MM.1S (cell line): ENCODE results near the gene B4GALNT3.

Experiments
- DNase-seq: peaks from one replicate; pipeline ENCODE4 v3.0.0-alpha.2; 2015
- H2AFZ ChIP-seq: fragments of 300-600 bp; sonication (generic); 2 replicates; pipeline ENCODE4 v1.6.0; 2016; ENCODE audit warnings: antibody characterized with exemption, low read length
- H3F3A ChIP-seq: fragments of 300-600 bp; sonication (generic); 2 replicates; pipeline ENCODE4 v1.6.1; 2016; ENCODE audit warnings: mild to moderate bottlenecking, antibody characterized with exemption, low read length, moderate library complexity, mixed read lengths; ENCODE audit not compliant: insufficient read depth
- H3K27ac ChIP-seq: fragments of 300-600 bp; sonication (generic); 2 replicates; pipeline ENCODE4 v1.5.1; 2016; ENCODE audit warnings: mild to moderate bottlenecking, low read length
- H3K27me3 ChIP-seq: fragments of 300-600 bp; sonication (generic); replicated peaks from 2 replicates; pipeline ENCODE4 v1.6.0; 2016; ENCODE audit warnings: low read length; ENCODE audit not compliant: insufficient read depth
- H3K36me3 ChIP-seq: fragments of 300-600 bp; sonication (generic); replicated peaks from 2 replicates; pipeline ENCODE4 v1.6.1; 2016; ENCODE audit warnings: mild to moderate bottlenecking, low read length, mixed read lengths; ENCODE audit not compliant: insufficient read depth
- H3K4me1 ChIP-seq: fragments of 300-600 bp; sonication (generic); 2 replicates; pipeline ENCODE4 v1.6.1; 2016; ENCODE audit warnings: low read length, mixed read lengths
- H3K4me2 ChIP-seq: fragments of 300-600 bp; sonication (generic); 2 replicates; pipeline ENCODE4 v1.6.0; 2016; ENCODE audit warnings: low read depth, low read length
- H3K4me3 ChIP-seq: fragments of 300-600 bp; sonication (generic); 2 replicates; pipeline ENCODE4 v1.5.1; 2016; ENCODE audit warnings: low read length, mixed read lengths
- H3K79me2 ChIP-seq: fragments of 300-600 bp; sonication (generic); 2 replicates; pipeline ENCODE4 v1.6.1; 2016; ENCODE audit warnings: mixed run types, low read length, mixed read lengths
- H3K9ac ChIP-seq: fragments of 300-600 bp; sonication (generic); 2 replicates; pipeline ENCODE4 v1.6.1; 2016; ENCODE audit warnings: low read length, mixed read lengths
- H3K9me2 ChIP-seq: fragments of 300-600 bp; sonication (generic); replicated peaks from 2 replicates; pipeline ENCODE4 v1.6.1; 2016; ENCODE audit warnings: mild to moderate bottlenecking, low read length, mixed read lengths; ENCODE audit not compliant: insufficient read depth
- H3K9me3 ChIP-seq: fragments of 300-600 bp; sonication (generic); replicated peaks from 2 replicates; pipeline ENCODE4 v1.6.1; 2016; ENCODE audit warnings: mild to moderate bottlenecking, low read length, mixed read lengths; ENCODE audit not compliant: insufficient read depth
- H4K20me1 ChIP-seq: fragments of 300-600 bp; sonication (generic); 2 replicates; pipeline ENCODE4 v1.6.1; 2016; ENCODE audit warnings: mild to moderate bottlenecking, low read length, moderate library complexity, mixed read lengths; ENCODE audit not compliant: insufficient read depth
- EZH2 ChIP-seq: fragments of 300-600 bp; sonication (generic); optimal IDR thresholded peaks from 2 replicates; pipeline ENCODE3; 2017; ENCODE audit warnings: low read depth, mild to moderate bottlenecking, antibody characterized with exemption, low read length, mixed read lengths
- EZH2phosphoT487 ChIP-seq: fragments of 300-600 bp; sonication (generic); IDR thresholded peaks from 2 replicates; pipeline ENCODE4 v1.6.1; 2018; ENCODE audit warnings: antibody characterized with exemption, low read length
- TF ChIP-seq, protein P1 (sequence below): fragments of 300-600 bp; sonication (generic); IDR thresholded peaks from 2 replicates; pipeline ENCODE4 v1.5.1; 2016; ENCODE audit warnings: antibody characterized with exemption, low read length, mixed read lengths

Gene B4GALNT3

DNA sequence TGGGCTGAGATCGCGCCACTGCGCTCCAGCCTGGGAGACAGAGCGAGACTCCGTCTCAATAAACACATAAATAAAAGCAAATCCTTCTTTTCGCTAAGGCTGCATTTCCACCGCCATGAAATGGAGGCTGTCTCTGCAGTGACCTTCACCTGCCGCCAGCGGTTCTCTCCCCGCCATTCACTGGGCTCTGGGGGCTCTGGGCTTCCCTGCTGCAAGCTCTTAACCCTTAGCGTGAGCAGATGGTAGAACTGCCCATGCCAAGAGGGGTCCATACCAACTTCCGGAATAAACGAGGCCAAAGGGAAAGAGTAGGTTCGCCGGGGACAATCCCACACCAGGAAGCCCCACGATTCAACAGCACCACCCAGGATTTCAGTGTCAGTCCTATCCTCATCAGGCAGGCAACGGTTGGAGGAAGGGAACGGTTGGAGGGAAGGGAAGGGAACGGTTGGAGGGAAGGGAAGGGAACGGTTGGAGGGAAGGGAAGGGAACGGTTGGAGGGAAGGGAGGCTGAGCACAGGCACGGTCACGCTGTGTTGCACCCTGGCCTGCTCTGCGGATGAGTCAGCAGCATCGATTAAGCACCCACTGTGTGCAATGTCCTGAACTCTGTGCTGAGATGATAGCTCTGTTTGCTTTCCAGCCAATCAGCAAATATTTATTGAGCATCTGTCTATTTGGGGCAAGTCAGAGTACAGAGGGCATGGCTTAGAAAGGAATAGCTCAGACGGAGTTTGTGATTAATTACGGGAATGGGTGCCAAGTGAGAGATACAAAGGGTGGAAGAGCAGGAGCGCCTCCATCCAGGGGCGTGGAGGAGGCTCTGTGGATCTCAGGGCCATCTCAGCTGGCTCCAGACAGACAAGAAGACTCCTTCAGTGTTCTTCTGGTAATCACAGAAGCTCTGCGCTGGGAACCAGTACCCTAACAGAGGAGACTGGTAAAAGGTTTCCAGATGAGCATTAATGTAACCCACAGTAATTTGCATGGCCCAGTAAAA is 125.6 kb downstream of the B4GALNT3 start:
- no peaks in the 10 kb centered on the region for H4K20me1 ChIP-seq

DNA sequence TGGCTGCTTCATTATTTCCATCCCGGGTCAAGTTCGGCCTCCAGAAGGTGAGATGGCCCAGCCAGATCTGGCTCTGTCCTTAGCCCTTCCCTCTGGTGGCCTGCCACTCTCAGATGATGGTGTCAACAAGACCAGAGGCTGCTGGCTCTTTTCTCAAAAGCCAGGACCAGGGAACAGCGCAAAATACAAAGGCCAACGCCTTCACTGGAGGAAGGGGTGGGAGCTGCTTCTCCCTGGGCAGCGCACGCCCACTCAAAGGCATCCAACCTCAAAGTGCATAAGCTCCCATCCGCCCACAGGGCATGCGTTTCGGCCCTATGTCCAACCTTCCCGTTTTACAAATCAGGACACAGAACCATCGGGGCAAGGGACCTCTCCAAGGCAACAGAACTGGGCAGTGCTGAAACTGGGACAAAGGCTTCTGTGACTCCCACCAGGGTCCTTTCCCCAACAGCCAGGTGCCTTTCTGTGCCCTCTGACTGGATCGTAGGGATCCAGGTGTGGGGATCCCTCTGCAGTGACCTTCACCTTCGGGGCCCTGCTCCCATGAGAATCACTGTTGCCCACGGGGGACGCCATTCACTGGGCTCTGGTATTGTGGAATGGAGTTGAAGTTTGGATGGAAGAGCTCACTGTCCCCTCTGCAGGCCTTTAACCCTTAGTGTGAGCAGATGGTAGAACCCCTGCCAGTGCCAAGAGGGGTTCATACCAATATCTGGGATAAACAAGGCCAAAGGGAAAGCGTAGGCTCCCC is 126.8 kb downstream of the B4GALNT3 start:
- Histone ChIP-seq H3K9ac (no peak overlapping the region), H2AFZ (no peak overlapping the region), H3K36me3 (no peaks in the 10 kb centered on the region), H3F3A (no peaks in the 10 kb centered on the region), H4K20me1 (no peaks in the 10 kb centered on the region), H3K4me2 (no peak overlapping the region), H3K9me2 (no peaks in the 10 kb centered on the region), H3K4me1 (no peaks in the 10 kb centered on the region), H3K9me3 (no peaks in the 10 kb centered on the region), H3K27ac (no peak overlapping the region), H3K27me3 (no peaks in the 10 kb centered on the region), H3K79me2 (no peaks in the 10 kb centered on the region), H3K4me3 (no peak overlapping the region)
- DNase-seq, result no peak
- no peak for TF ChIP-seq EZH2phosphoT487
- TF ChIP-seq, protein P1, sequence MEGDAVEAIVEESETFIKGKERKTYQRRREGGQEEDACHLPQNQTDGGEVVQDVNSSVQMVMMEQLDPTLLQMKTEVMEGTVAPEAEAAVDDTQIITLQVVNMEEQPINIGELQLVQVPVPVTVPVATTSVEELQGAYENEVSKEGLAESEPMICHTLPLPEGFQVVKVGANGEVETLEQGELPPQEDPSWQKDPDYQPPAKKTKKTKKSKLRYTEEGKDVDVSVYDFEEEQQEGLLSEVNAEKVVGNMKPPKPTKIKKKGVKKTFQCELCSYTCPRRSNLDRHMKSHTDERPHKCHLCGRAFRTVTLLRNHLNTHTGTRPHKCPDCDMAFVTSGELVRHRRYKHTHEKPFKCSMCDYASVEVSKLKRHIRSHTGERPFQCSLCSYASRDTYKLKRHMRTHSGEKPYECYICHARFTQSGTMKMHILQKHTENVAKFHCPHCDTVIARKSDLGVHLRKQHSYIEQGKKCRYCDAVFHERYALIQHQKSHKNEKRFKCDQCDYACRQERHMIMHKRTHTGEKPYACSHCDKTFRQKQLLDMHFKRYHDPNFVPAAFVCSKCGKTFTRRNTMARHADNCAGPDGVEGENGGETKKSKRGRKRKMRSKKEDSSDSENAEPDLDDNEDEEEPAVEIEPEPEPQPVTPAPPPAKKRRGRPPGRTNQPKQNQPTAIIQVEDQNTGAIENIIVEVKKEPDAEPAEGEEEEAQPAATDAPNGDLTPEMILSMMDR, result no peak
- TF ChIP-seq EZH2, result no peak

More for the DNA sequence above, 125.6 kb downstream of the B4GALNT3 start:
- Histone ChIP-seq H3K36me3 (no peaks in the 10 kb centered on the region), H3K27ac (no peak overlapping the region), H3K79me2 (no peaks in the 10 kb centered on the region), H3K9ac (no peak overlapping the region), H3K9me3 (no peaks in the 10 kb centered on the region), H3K4me3 (no peak overlapping the region), H3K9me2 (no peaks in the 10 kb centered on the region), H3K4me1 (no peaks in the 10 kb centered on the region), H3F3A (no peaks in the 10 kb centered on the region), H3K27me3 (no peaks in the 10 kb centered on the region), H2AFZ (no peak overlapping the region), H3K4me2 (no peak overlapping the region)
- no peak for DNase-seq
- TF ChIP-seq EZH2 (no peak), EZH2phosphoT487 (no peak)
- TF ChIP-seq, protein P1, result no peak

DNA sequence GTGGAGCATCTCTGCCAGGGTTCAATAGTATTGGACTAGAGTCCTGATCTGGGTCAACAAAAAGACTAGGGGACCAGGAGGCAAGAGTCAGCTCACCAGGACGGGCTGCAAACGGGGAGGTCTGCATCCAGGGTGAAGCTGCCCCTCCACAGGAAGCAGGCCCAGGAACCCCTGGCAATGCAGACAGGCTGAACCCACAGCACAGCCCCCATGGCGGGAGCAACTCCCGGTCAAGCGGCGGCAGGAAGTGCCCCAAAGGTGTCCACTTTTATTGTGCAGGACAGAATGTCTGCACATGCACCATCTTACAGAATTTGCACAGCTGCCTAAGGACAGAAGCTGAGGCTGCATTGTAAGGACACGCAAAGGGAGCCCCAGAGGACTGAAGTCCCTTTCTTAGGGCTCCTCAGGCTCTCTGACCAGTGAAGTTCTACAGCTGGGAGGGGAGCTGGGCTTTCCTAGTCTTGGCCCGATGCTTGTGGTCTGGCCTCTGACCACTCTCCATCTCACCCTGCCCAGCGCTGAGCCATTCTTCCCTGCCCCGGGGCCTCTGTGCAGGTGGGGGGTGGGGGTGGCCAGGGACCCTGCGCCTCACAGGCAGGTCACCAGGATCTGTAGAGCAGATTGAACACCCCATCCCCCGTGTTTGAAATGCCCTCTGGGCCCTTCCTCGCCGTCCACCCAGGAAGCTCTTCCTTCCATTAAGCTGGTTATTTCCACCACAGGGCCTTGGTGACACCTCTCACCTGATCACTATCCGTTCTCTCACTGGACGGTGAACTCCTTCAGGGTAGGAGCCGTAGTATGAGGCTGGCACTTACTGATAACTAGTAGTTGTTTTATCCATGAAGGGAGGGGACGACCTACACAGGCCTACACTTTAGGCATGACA is 127.6 kb downstream of the B4GALNT3 start:
- no peak for DNase-seq
- Histone ChIP-seq H4K20me1 (no peaks in the 10 kb centered on the region), H3K27me3 (no peaks in the 10 kb centered on the region), H3K4me1 (no peaks in the 10 kb centered on the region), H3K36me3 (no peaks in the 10 kb centered on the region), H3K9ac (no peak overlapping the region), H3K9me3 (no peaks in the 10 kb centered on the region), H3F3A (no peaks in the 10 kb centered on the region), H3K4me2 (no peak overlapping the region), H3K4me3 (no peak overlapping the region), H3K79me2 (no peaks in the 10 kb centered on the region), H2AFZ (no peak overlapping the region), H3K27ac (no peak overlapping the region), H3K9me2 (no peaks in the 10 kb centered on the region)
- TF ChIP-seq, protein P1, result no peak
- TF ChIP-seq EZH2phosphoT487, result no peak
- no peak for TF ChIP-seq EZH2
